ENCODE measurements around the gene TBX10.

DNA sequence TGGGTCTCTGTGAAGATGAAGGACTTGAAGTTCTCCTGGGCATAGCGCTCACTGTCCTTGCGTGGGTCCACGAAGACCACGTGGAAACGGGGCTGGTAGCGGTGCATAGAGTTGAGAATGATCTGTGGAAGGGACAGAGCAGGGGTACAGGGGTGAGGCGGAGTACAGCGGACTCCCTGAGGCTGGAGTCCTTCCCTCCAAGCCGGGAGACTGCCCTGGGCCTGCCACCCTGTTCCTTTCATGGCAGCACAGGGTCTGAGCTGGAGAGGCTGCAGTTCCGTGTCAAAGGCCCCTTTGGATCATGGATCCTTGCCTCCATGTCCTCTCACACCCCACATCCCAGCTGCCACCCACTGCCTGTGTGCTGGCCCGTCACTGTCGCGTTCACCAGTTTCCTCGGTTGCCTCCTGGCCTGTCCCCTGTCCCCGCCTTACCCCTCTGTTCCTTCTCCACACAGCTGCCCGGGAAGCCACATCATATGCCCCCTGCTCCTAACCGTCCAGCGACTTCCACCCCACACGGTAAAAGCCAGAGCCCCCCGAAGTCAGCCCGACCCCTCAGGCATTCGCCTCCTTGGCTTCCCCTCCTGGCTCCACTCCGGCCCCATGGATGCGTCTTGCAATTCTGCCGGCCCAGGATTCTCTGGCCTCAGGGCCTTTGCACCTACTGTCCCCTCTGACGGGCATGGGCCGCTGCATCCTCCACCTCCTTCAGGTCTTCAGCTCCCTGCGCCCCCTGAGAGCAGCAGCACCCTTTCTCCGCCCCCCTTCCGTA lies 6.4 kb downstream of the TBX10 start:
- TF ChIP-seq, protein P1, sequence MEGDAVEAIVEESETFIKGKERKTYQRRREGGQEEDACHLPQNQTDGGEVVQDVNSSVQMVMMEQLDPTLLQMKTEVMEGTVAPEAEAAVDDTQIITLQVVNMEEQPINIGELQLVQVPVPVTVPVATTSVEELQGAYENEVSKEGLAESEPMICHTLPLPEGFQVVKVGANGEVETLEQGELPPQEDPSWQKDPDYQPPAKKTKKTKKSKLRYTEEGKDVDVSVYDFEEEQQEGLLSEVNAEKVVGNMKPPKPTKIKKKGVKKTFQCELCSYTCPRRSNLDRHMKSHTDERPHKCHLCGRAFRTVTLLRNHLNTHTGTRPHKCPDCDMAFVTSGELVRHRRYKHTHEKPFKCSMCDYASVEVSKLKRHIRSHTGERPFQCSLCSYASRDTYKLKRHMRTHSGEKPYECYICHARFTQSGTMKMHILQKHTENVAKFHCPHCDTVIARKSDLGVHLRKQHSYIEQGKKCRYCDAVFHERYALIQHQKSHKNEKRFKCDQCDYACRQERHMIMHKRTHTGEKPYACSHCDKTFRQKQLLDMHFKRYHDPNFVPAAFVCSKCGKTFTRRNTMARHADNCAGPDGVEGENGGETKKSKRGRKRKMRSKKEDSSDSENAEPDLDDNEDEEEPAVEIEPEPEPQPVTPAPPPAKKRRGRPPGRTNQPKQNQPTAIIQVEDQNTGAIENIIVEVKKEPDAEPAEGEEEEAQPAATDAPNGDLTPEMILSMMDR (IDR thresholded peaks at IDR 0.05): no peak
- TF ChIP-seq POLR2A (IDR thresholded peaks at IDR 0.05): no peak
